ENCODE data around the gene NCLN. TPM values are rescaled to one million over a fixed set of nuclear protein-coding genes. Genes with fewer than 3 reads are reported as not detected.
A peak's percentile ranks its signal among the peaks of the same experiment; 100 is the strongest.

Gene NCLN
- total and polyA plus RNA-seq, 9 of the 15 experiments (the other 6 are each of a cell fraction or from before 2014, with no cell fraction given) = 3.8 to 126 (median 39.6) TPM

- 0 out of 2 replicates have a peak, but pooled peaks have one; percentile 37 for TF ChIP-seq MGA (IDR thresholded peaks at IDR 0.05)
- 0 out of 4 replicates have a peak, but pooled peaks of 1 of the 2 experiments have one; percentile 34 for TF ChIP-seq TRIM24 (IDR thresholded peaks at IDR 0.05)
- 0 out of 2 replicates have a peak, but pooled peaks have one; percentile 16 for TF ChIP-seq CBX5 (IDR thresholded peaks at IDR 0.05; ENCODE audit: borderline replicate concordance, low read depth)
- TF ChIP-seq ESRRB (CRISPR knock-in tag; IDR thresholded peaks at IDR 0.05; ENCODE audit: borderline replicate concordance) = no peak
- no peak for TF ChIP-seq GTF2F1 (IDR thresholded peaks at IDR 0.05; ENCODE audit: low read depth, low read length)
Observed at GRCh38 chr19:3160219-3160618, 25.5 kb upstream of the NCLN start (continued).
